Thoracic aorta (tissue), 2 donors: ENCODE measurements around the gene WDR5. TPM values are rescaled to one million over a fixed set of nuclear protein-coding genes. Genes with fewer than 3 reads are reported as not detected.

Source experiments
- ATAC-seq: fragments of 150-250 bp; one replicate; pipeline ENCODE4 v1.8.0; 2017; ENCODE audit warnings: low read depth; ENCODE audit not compliant: insufficient number of reproducible peaks, low FRiP score
- DNase-seq: peaks from one replicate; pipeline ENCODE4 v3.0.0-alpha.2; 2020; ENCODE audit warnings: low spot score
- H3K27ac ChIP-seq, 2 donors: fragments of 200-600 bp; sonication (generic); 1 replicate in 1 of 2; 2 replicates in 1 of 2; pipeline ENCODE4 v1.5.1; 2016; ENCODE audit warnings: mild to moderate bottlenecking in 2 of 2, moderate library complexity in 2 of 2
- H3K27me3 ChIP-seq: fragments of 200-600 bp; sonication (generic); replicated peaks from 2 replicates; pipeline ENCODE4 v1.6.0; 2016; ENCODE audit warnings: mild to moderate bottlenecking; ENCODE audit not compliant: insufficient read depth
- H3K36me3 ChIP-seq: fragments of 200-600 bp; sonication (generic); one replicate; pipeline ENCODE4 v1.5.1; 2016
- H3K4me1 ChIP-seq, 2 donors: fragments of 200-600 bp; sonication (generic); 1 replicate in 1 of 2; 2 replicates in 1 of 2; pipeline versions ENCODE4 v1.5.1 to v1.6.0; 2016; ENCODE audit warnings: low read depth in 2 of 2, mild to moderate bottlenecking in 1 of 2; ENCODE audit not compliant: control insufficient read depth in 1 of 2
- H3K4me3 ChIP-seq: fragments of 200-600 bp; sonication (generic); 2 replicates; pipeline ENCODE4 v1.5.1; 2016; ENCODE audit warnings: mild to moderate bottlenecking
- H3K9me3 ChIP-seq: fragments of 200-600 bp; sonication (generic); 2 replicates; pipeline ENCODE4 v1.5.1; 2016
- CTCF ChIP-seq: fragments of 200-600 bp; sonication (generic); IDR thresholded peaks from one replicate; pipeline ENCODE4 v1.5.1; 2019; ENCODE audit warnings: antibody characterized with exemption
- total RNA-seq, 2 donors: library from RNA; depleted of rRNA; stranded (reverse); fragments of >200 nt; gene quantifications; one replicate each; pipeline versions ENCODE4 v1.1.0 to v1.2.3, GENCODE V29; 2016

Gene WDR5
- total RNA-seq, 2 donors from 2014 or later, result 20.7 to 24.0 TPM

GRCh38 chr9:134150557-134151214, 14.8 kb downstream of the WDR5 start:
- Histone ChIP-seq H3K27me3 (no peaks in the 10 kb centered on the region), H3K36me3 (peaks cover 76% of the 10 kb centered on the region), H3K4me1 (no peaks in the 10 kb centered on the region), H3K27ac (no peak overlapping the region), H3K9me3 (no peaks in the 10 kb centered on the region), H3K4me3 (no peak overlapping the region)
- DNase-seq (no peak), ATAC-seq (no peak)
- no peak for TF ChIP-seq CTCF

- Histone ChIP-seq H3K4me1 (no peaks in the 10 kb centered on the region), H3K27ac (no peak overlapping the region), H3K36me3 (peaks cover 85% of the 10 kb centered on the region), H3K27me3 (no peaks in the 10 kb centered on the region), H3K4me3 (no peak overlapping the region), H3K9me3 (no peaks in the 10 kb centered on the region)
- no peak for ATAC-seq
- no peak for DNase-seq
- TF ChIP-seq CTCF, result no peak
These were observed 16.2 kb downstream of the WDR5 start for GRCh38 chr9:134152022-134152448.

GRCh38 chr9:134152488-134152887, 16.6 kb downstream of the WDR5 start:
- DNase-seq, result no peak
- Histone ChIP-seq H3K36me3 (peaks cover 85% of the 10 kb centered on the region), H3K27ac (no peak overlapping the region), H3K4me1 (no peaks in the 10 kb centered on the region), H3K9me3 (no peaks in the 10 kb centered on the region), H3K4me3 (no peak overlapping the region), H3K27me3 (no peaks in the 10 kb centered on the region)
- no peak for ATAC-seq
- no peak for TF ChIP-seq CTCF

GRCh38 chr9:134153450-134153849, 17.6 kb downstream of the WDR5 start:
- Histone ChIP-seq H3K27ac (no peak overlapping the region), H3K4me3 (no peak overlapping the region), H3K27me3 (no peaks in the 10 kb centered on the region), H3K4me1 (no peaks in the 10 kb centered on the region), H3K36me3 (peaks cover 91% of the 10 kb centered on the region), H3K9me3 (no peaks in the 10 kb centered on the region)
- ATAC-seq, result no peak
- no peak for TF ChIP-seq CTCF
- no peak for DNase-seq

GRCh38 chr9:134154262-134154701, 18.4 kb downstream of the WDR5 start:
- DNase-seq, result no peak
- H3K27me3 ChIP-seq, result no peaks in the 10 kb centered on the region
- peaks cover 91% of the 10 kb centered on the region for H3K36me3 ChIP-seq
- no peaks in the 10 kb centered on the region for H3K4me1 ChIP-seq
- no peak for TF ChIP-seq CTCF
- no peak for ATAC-seq
- H3K4me3 ChIP-seq, result no peak overlapping the region
- no peaks in the 10 kb centered on the region for H3K9me3 ChIP-seq
- H3K27ac ChIP-seq, result no peak overlapping the region
